Measurements from ENCODE around the gene LARP1.

LARP1 gene

DNA sequence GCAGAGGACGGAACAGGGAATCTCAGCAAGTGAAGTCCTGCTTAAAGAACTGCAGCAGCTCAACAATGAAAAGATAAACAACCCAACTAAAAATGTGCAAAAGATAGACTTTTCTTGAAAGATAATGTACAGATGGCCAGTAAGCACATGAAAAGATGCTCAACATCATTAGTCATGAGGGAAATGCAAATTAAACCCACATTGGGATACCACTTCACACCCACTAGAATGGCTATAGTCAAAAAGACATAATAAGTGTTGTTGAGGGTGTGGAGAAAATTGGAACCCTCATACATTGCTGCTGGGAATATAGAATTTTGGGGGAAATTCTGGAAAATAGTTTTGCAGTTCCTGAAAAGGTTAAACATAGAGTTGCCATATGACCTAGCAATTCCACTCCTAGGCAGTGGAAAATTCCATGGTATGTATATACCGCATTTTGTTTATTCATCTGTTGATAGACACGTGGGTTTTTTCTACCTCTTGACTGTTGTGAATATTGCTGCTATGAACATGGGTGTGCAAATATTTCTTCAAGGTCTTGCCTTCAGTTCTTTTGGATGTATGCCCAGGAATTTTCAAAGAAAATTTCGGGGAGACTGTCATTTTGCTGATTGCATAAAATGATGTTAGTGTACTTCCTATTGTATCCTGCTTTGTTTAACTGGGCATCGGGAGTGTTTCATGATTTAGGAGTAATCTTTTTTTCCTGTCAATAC, 110.4 kb downstream of the LARP1 start:
- Mint-ChIP-seq H3K4me3 (no peak overlapping the region), H3K36me3 (peaks cover 37 to 42% of the 10 kb centered on the region in 2 donors), H3K27ac (peak overlapping the region; percentile 14), H3K27me3 (no peaks in the 10 kb centered on the region), H3K9me3 (no peaks in the 10 kb centered on the region), H3K4me1 (peaks cover 22 to 41% of the 10 kb centered on the region in 2 donors)
- no peak for ATAC-seq (replicated peaks)
- DNase-seq, result no peak

DNA sequence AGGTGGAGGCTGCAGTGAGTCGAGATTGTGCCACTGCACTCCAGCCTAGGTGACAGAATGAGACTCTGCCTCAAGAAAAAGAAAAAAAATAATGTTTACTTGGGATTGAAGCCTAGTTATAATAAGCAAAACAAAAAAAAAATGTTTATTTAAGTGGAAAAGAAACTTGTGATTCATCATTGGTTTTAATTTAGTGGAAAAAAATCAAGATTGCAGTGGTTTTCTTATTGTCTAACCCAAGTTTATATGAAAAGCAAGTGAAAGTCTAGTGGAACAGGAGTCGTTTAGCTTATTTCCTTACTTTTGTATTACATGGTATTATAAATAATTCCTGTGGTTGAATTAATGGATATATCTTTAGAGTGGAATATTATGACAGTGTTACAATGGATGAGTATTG, 111.7 kb downstream of the LARP1 start:
- H3K4me1 Mint-ChIP-seq, result peaks cover 15 to 29% of the 10 kb centered on the region in 2 donors
- H3K36me3 Mint-ChIP-seq, result peaks cover 40 to 47% of the 10 kb centered on the region in 2 donors
- H3K27ac Mint-ChIP-seq, result no peak overlapping the region
- H3K9me3 Mint-ChIP-seq, result no peaks in the 10 kb centered on the region
- no peaks in the 10 kb centered on the region for H3K27me3 Mint-ChIP-seq
- H3K4me3 Mint-ChIP-seq, result no peak overlapping the region
- no peak for ATAC-seq (replicated peaks)
- DNase-seq, result no peak

All from stimulated activated naive B cell treated with anti-CD40 and anti-IgM and Interleukin-4, amounts not matched to agents 10 μg/mL and 1 μg/mL and 100 μg/mL, for 72 hours (primary cell).